NCI-H524 treated with DMSO at 0.1 percent for 48 hours (cell line): ENCODE results near the gene MEPCE.
"Not testable (repeated sequence)": the region's sequence is repeated elsewhere in the genome, so short reads cannot be mapped to it uniquely, and the experiment has no call there.

Experiments
- DNase-seq: peaks from one replicate; lab custom pipeline; 2025; lab: John Stamatoyannopoulos, UW

Gene MEPCE

GRCh38 chr7:100434297-100435144 is 4.9 kb downstream of the MEPCE start:
- no peak for DNase-seq

GRCh38 chr7:100435401-100436304 is 6.0 kb downstream of the MEPCE start:
- no peak for DNase-seq

DNA sequence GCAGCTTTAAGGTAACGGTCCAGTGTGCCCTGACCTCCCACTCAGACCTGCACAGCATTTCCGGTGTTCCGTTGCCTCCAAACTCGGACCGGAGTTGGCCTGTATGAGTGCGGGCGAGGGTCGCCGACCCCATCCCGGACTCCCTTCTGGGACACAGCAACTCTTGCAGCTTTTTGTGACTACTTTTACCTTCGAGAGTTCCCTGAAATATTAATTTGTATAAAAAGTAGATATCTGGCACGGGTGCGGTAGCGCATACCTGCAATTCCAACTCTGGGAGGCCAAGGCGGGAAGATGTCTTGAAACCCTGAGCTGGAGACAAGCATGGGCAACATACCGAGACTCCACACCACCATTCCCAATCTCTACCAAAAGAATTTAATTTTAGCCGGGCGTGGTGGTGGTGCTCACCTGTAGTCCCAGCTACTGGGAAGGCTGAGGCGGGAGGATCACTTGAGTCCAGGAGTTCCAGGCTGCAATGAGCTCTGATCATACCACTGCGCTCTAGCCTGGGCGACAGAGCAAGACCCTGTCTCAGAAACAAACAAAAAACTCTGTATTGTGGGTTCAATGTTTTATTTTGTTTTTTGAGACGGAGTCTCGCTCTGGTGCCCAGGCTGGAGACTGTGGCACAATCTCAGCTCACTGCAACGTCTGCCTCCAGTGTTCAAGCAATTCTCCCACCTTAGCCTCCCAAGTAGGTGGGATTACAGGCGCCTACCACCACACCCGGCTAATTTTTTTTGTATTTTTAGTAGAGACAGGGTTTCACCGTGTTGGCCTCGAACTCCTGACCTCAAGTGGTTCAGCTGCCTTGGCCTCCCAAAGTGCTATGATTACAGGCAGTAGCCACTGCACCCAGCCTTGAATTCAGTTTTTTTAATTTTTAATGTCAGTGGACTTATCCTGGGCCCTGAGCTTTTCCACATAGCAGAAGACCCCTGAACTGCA is 7.8 kb downstream of the MEPCE start:
- no peak for DNase-seq

- no peak for DNase-seq
Observed at GRCh38 chr7:100438172-100438571, 8.5 kb downstream of the MEPCE start.

- not testable (repeated sequence) for DNase-seq
Observed at GRCh38 chr7:100438731-100439130, 9.1 kb downstream of the MEPCE start.

- DNase-seq = not testable (repeated sequence)
Observed at GRCh38 chr7:100439244-100439643, 9.6 kb downstream of the MEPCE start.

GRCh38 chr7:100441641-100442535 is 12.3 kb downstream of the MEPCE start:
- DNase-seq = no peak

GRCh38 chr7:100443096-100443840 is 13.6 kb downstream of the MEPCE start:
- no peak for DNase-seq

GRCh38 chr7:100444311-100445278 is 15.0 kb downstream of the MEPCE start:
- DNase-seq = no peak

GRCh38 chr7:100446040-100446439 is 16.4 kb downstream of the MEPCE start:
- DNase-seq = no peak

DNA sequence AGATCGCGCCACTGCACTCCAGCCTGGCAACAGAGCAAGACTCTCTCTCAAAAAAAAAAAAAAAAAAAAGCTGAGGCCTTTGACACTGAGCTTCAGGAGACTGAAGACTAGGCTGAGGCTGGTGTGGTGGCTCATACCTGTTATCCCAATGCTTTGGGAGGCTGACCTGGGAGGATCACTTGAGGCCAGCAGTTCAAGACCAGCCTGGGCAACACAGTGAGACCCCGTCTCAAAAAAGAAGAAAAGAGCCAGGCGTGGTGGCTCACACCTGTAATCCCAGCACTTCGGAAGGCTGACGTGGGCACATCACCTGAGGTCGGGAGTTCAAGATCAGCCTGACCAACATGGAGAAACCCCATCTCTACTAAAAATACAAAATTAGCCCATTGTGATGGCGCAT is 17.7 kb downstream of the MEPCE start:
- not testable (repeated sequence) for DNase-seq

DNA sequence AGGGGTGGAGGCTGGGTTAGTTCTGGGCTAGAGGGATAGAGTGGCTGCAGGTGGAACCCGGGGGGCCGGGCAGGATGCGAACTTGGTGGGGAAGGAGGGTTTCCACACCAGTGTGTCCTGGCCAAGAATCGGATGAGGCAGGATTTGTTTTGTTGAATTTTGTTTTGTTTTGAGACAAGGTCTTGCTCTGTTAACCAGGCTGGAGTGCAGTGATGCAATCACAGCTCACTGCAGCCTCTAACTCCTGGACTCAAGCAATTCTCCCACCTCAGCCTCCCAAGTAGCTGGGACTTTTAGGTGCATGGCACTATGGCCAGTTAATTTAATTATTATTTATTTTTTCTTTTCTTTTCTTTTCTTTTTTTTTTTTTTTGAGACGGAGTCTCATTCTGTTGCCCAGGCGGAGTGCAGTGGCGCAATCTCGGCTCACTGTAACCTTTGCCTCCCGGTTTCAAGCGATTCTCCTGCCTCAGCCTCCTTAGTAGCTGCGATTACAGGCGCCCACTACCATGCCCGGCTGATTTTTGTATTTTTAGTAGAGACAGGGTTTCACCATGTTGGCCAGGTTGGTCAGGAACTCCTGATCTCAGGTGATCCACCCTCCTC is 19.7 kb downstream of the MEPCE start:
- DNase-seq = no peak

- DNase-seq = no peak
Observed at GRCh38 chr7:100452513-100452912, 22.9 kb downstream of the MEPCE start.

DNA sequence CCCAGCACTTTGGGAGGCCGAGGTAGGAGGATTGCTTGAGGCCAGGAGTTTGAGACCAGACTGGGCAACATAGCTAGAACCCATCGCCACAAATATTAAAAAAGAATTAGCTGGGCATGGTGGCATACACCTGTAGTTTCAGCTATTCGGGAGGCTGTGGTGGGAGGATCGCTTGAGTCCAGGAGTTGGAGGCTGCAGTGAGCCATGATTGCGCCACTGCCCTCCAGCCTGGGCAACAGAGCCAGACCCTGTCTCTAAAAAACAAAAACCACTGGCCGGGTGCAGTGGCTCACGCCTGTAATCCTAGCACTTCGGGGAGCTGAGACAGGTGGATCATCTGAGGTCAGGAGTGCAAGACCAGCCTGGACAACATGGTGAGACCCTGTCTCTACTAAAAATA is 24.2 kb downstream of the MEPCE start:
- not testable (repeated sequence) for DNase-seq

DNA sequence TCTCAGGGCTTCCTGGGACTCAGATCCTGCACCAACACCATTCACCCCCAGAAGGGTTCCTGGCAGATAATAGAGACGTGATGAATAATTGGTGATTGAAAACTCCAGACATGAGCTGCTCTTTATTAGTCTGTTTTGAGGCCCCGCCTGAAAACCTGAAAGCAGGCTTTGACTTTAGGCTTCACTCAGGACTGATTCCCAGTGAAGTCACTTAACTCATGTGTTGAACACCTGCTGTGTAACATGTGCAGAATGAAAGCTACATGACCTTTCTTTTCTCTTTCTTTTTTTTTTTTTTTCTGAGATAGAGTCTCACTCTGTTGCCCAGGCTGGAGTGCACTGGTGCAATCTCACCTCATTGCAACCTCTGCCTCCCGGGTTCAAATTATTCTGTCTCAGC is 25.6 kb downstream of the MEPCE start:
- DNase-seq = no peak

DNA sequence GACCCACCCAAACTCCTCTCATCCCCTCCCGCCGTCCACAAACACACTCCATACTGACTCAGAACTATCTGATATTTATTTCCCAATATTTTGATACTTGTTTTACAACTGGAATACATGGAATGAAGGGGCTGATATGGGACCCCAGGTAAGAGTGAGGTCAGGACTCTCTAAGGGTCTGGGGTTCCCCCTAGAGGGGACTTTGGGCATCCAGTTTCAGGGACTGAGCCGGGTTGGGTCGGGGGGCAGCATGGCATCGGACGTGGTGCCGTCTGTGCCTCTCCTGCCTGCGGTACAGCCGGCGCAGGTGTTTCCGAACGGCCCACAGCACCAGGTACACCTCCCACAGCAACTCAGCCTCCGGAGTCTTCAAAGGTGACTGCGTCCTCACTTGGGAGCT is 26.9 kb downstream of the MEPCE start:
- no peak for DNase-seq

GRCh38 chr7:100457033-100457432 is 27.4 kb downstream of the MEPCE start:
- DNase-seq = no peak

- DNase-seq = no peak
Observed at GRCh38 chr7:100464210-100464660, 34.6 kb downstream of the MEPCE start, which contains the start of gene SPACDR. Gene SPACDR (minus strand): TSS chr7:100464260. CDS start chr7:100464025, 235 bp downstream.
